ENCODE results near the gene LILRB3. TPM values are rescaled to one million over a fixed set of nuclear protein-coding genes. Genes with fewer than 3 reads are reported as not detected.
"Not testable (repeated sequence)": the region's sequence is repeated elsewhere in the genome, so short reads cannot be mapped to it uniquely, and the experiment has no call there.

The LILRB3 gene
- total RNA-seq, 2 experiments from 2014 or later = 0.35 TPM; not detected in 1

- peaks cover 15% of the 10 kb centered on the region for H3K36me3 Mint-ChIP-seq
- H3K27me3 Mint-ChIP-seq; DNase-seq; H3K4me3 Mint-ChIP-seq; H3K27ac Mint-ChIP-seq; CTCF ChIA-PET; ATAC-seq; H3K9me3 Mint-ChIP-seq (ENCODE audit: low read depth): not testable (repeated sequence)
- peaks cover 17% of the 10 kb centered on the region for H3K4me1 Mint-ChIP-seq
Observed at GRCh38 chr19:54214734-54215133, 8.1 kb downstream of the LILRB3 start.

GRCh38 chr19:54214217-54214616 lies 8.6 kb downstream of the LILRB3 start:
- DNase-seq; CTCF ChIA-PET; H3K27me3 Mint-ChIP-seq; H3K27ac Mint-ChIP-seq; H3K4me3 Mint-ChIP-seq; ATAC-seq; H3K9me3 Mint-ChIP-seq (ENCODE audit: low read depth): not testable (repeated sequence)
- Mint-ChIP-seq H3K4me1 (peaks cover 22% of the 10 kb centered on the region), H3K36me3 (peaks cover 15% of the 10 kb centered on the region)

- no peaks in the 10 kb centered on the region for H3K9me3 Mint-ChIP-seq (ENCODE audit: low read depth)
- CTCF ChIA-PET = interaction anchor here (0.9 to 2.3 kb wide), 4 partner anchors 10 to 178 kb away, joined by 3 to 9 read pairs (median 6); partner anchors contain the start of gene RPS9
- H3K36me3 Mint-ChIP-seq = peaks cover 37% of the 10 kb centered on the region
- H3K4me1 Mint-ChIP-seq = peaks cover 51% of the 10 kb centered on the region
- peak overlapping the region; percentile 58 for H3K27ac Mint-ChIP-seq
- no peaks in the 10 kb centered on the region for H3K27me3 Mint-ChIP-seq
- ATAC-seq (peak; percentile 1), DNase-seq (no peak)
- H3K4me3 Mint-ChIP-seq = no peak overlapping the region
Observed at GRCh38 chr19:54211235-54211634, 11.6 kb downstream of the LILRB3 start.

- no peak for ATAC-seq
- Mint-ChIP-seq H3K36me3 (peaks cover 46% of the 10 kb centered on the region), H3K4me3 (no peak overlapping the region), H3K27me3 (no peaks in the 10 kb centered on the region), H3K27ac (peak overlapping the region; percentile 63), H3K9me3 (ENCODE audit: low read depth) (no peaks in the 10 kb centered on the region), H3K4me1 (peaks cover 63% of the 10 kb centered on the region)
- CTCF ChIA-PET = interaction anchor here (1.1 to 2.3 kb wide), 3 partner anchors 9 to 43 kb away, joined by 3 to 9 read pairs (median 8); partner anchors contain the start of gene RPS9
- DNase-seq = no peak
Observed at GRCh38 chr19:54209811-54210494, 12.9 kb downstream of the LILRB3 start.

GRCh38 chr19:54209058-54209810 lies 13.6 kb downstream of the LILRB3 start:
- Mint-ChIP-seq H3K4me3 (no peak overlapping the region), H3K27me3 (no peaks in the 10 kb centered on the region), H3K9me3 (ENCODE audit: low read depth) (no peaks in the 10 kb centered on the region), H3K36me3 (peaks cover 53% of the 10 kb centered on the region), H3K27ac (no peak overlapping the region), H3K4me1 (peaks cover 70% of the 10 kb centered on the region)
- DNase-seq (no peak), ATAC-seq (no peak)
- CTCF ChIA-PET = interaction anchor here (2.3 kb wide), 1 partner anchor 42 kb away, joined by 9 read pairs; no protein-coding TSS in a partner anchor

DNA sequence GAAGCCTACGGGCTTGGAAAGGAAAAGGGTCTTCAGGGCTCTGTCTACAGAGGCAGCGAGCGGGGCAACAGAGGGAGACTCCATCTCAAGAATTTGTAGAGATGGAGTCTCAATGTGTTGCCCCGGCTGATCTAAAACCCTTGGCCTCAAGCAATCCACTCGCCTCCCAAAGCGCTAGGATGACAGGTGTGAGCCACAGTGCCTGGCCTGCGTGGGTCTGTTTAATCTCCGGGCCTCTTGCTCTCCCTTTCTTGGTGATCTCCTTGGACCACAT lies 14.1 kb downstream of the LILRB3 start:
- no peaks in the 10 kb centered on the region for H3K27me3 Mint-ChIP-seq
- DNase-seq (no peak), ATAC-seq (no peak)
- peaks cover 55% of the 10 kb centered on the region for H3K36me3 Mint-ChIP-seq
- no peak overlapping the region for H3K27ac Mint-ChIP-seq
- no peaks in the 10 kb centered on the region for H3K9me3 Mint-ChIP-seq (ENCODE audit: low read depth)
- peaks cover 75% of the 10 kb centered on the region for H3K4me1 Mint-ChIP-seq
- no peak overlapping the region for H3K4me3 Mint-ChIP-seq
- CTCF ChIA-PET = interaction anchor here (1.0 to 1.3 kb wide), 2 partner anchors 10 to 180 kb away, joined by 3 to 4 read pairs; no protein-coding TSS in a partner anchor

- ATAC-seq = no peak
- H3K36me3 Mint-ChIP-seq = peaks cover 59% of the 10 kb centered on the region
- H3K4me1 Mint-ChIP-seq = peaks cover 81% of the 10 kb centered on the region
- no peak overlapping the region for H3K4me3 Mint-ChIP-seq
- no peaks in the 10 kb centered on the region for H3K9me3 Mint-ChIP-seq (ENCODE audit: low read depth)
- peak overlapping the region; percentile 3 for H3K27ac Mint-ChIP-seq
- CTCF ChIA-PET = interaction anchor here (1.0 to 1.3 kb wide), 3 partner anchors 9 to 181 kb away, joined by 3 to 4 read pairs (median 4); no protein-coding TSS in a partner anchor
- DNase-seq = no peak
- H3K27me3 Mint-ChIP-seq = no peaks in the 10 kb centered on the region
Observed at GRCh38 chr19:54207983-54208783, 14.6 kb downstream of the LILRB3 start.

DNA sequence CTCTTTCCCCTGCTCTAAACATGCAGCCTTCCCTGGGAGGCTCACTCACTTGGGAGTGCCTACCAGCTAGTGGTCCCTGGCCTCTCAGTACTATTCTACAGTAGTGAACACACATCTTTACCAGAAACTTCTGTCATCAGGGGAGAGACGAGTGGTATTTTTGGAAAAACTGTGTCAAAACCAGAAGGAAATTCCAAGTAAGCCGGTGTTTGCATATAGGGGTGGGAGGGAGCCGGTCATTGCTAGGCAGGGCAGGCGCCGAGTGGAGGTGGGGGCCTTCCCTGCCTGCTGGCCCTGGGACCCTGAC lies 15.2 kb downstream of the LILRB3 start:
- H3K9me3 Mint-ChIP-seq (ENCODE audit: low read depth) = no peaks in the 10 kb centered on the region
- peaks cover 86% of the 10 kb centered on the region for H3K4me1 Mint-ChIP-seq
- H3K27ac Mint-ChIP-seq = peak overlapping the region; percentile 55
- peaks cover 62% of the 10 kb centered on the region for H3K36me3 Mint-ChIP-seq
- no peak for ATAC-seq
- H3K4me3 Mint-ChIP-seq = no peak overlapping the region
- no peaks in the 10 kb centered on the region for H3K27me3 Mint-ChIP-seq
- no peak for DNase-seq
- CTCF ChIA-PET = interaction anchor here (1.0 to 1.3 kb wide), 3 partner anchors 9 to 181 kb away, joined by 3 to 4 read pairs (median 4); no protein-coding TSS in a partner anchor

DNA sequence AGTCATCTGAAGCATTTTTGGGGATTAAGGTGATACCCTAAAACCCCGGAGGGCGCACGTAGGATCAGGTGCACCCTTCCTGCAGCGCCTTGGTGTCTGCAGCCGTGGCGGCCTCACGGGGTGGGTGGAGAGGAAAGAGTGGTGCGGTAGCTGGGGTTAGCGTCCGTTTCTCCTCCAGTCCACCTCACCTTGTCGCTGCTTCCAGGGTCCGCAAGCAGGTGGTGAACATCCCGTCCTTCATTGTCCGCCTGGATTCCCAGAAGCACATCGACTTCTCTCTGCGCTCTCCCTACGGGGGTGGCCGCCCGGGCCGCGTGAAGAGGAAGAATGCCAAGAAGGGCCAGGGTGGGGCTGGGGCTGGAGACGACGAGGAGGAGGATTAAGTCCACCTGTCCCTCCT lies 15.6 kb downstream of the LILRB3 start:
- H3K4me3 Mint-ChIP-seq; H3K27me3 Mint-ChIP-seq; CTCF ChIA-PET; DNase-seq; H3K9me3 Mint-ChIP-seq (ENCODE audit: low read depth); ATAC-seq: not testable (repeated sequence)
- H3K27ac Mint-ChIP-seq = peak overlapping the region; percentile 55
- peaks cover 91% of the 10 kb centered on the region for H3K4me1 Mint-ChIP-seq
- H3K36me3 Mint-ChIP-seq = peaks cover 66% of the 10 kb centered on the region

GRCh38 chr19:54206831-54207177 lies 16.0 kb downstream of the LILRB3 start:
- H3K27ac Mint-ChIP-seq = no peak overlapping the region
- peaks cover 93% of the 10 kb centered on the region for H3K4me1 Mint-ChIP-seq
- no peaks in the 10 kb centered on the region for H3K27me3 Mint-ChIP-seq
- no peaks in the 10 kb centered on the region for H3K9me3 Mint-ChIP-seq (ENCODE audit: low read depth)
- ATAC-seq (no peak), DNase-seq (no peak)
- H3K4me3 Mint-ChIP-seq = no peak overlapping the region
- CTCF ChIA-PET = no interaction called here
- H3K36me3 Mint-ChIP-seq = peaks cover 70% of the 10 kb centered on the region

DNA sequence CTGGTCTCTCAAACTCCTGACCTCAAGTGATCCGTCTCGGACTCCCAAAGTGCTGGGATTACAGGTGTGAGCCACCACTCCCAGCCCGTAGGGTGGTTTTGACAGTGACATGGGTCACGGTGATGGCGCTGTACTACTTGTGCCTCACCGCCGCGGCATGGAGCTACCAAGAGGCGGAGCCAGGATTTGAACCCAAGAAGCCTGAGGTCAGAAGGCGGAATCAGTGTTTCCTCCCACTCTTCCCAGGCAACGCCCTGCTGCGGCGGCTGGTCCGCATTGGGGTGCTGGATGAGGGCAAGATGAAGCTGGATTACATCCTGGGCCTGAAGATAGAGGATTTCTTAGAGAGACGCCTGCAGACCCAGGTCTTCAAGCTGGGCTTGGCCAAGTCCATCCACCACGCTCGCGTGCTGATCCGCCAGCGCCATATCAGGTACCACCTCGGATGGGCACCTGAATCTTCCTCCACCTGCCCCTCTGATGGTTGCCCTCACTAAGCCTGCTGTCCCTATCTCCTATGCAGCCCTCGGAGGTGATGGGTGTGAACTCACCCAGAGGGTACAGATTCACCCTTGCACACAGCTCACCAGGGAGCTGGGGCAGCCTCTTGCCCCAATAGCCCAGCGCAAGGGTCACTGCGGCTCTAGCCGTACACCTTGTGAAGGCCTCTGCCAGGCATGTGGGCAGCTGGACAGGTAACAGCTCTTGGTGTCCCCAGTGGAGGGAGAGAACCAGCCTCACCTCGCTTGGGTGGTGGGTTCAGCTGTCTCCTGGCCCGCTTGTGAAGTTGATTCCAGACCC lies 16.6 kb downstream of the LILRB3 start:
- CTCF ChIA-PET = no interaction called here
- H3K36me3 Mint-ChIP-seq = peaks cover 75% of the 10 kb centered on the region
- DNase-seq (no peak), ATAC-seq (no peak)
- no peaks in the 10 kb centered on the region for H3K9me3 Mint-ChIP-seq (ENCODE audit: low read depth)
- H3K4me3 Mint-ChIP-seq = no peak overlapping the region
- H3K27ac Mint-ChIP-seq = no peak overlapping the region
- H3K4me1 Mint-ChIP-seq = peaks cover 93% of the 10 kb centered on the region
- H3K27me3 Mint-ChIP-seq = no peaks in the 10 kb centered on the region

DNA sequence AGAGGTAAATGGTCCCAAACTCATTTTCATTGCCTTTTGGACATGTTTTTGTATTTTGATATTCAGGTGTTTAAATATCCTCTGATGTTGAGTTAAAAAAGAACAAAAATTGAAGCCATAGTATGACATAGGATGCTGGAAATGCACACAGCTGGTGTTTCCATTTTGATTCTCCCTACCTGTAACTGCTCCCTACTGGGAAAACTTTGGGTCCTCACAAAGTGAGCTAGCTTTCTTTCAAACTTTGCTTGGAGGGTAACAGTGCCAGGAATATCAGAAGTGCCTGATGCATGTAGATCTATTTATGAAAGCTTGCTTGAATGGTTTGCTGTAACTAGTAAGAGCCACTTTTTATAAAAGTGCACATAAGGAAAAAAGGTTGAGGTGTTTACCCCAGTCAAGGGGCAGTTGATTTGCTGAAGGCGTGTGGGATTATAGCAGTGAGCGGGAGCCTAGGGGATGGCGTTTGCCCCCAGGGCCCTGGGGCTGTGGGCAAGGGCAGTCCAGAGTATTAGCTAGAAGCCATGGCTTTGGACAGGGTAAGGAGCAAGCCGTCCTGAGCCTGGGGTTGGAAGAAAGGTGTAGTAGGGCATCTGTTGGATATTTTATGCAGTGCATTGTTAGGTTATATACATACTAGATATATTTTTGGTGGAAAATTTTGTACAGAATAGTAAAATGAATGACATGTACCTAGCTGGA lies 17.9 kb downstream of the LILRB3 start:
- Mint-ChIP-seq H3K27me3 (no peaks in the 10 kb centered on the region), H3K4me1 (peaks cover 79% of the 10 kb centered on the region), H3K9me3 (ENCODE audit: low read depth) (no peaks in the 10 kb centered on the region), H3K36me3 (peaks cover 74% of the 10 kb centered on the region), H3K4me3 (peak overlapping the region; percentile 45), H3K27ac (no peak overlapping the region)
- no peak for DNase-seq
- ATAC-seq = no peak
- CTCF ChIA-PET = interaction anchor here (1.0 to 1.2 kb wide), 3 partner anchors 16 to 1097 kb away, joined by 3 to 4 read pairs (median 4); partner anchors contain the start of gene MBOAT7
